HG03575 (cell line): ENCODE measurements around the gene CCN2.

Experiments
- ATAC-seq: cut with Tn5 transposase; IDR thresholded peaks from one replicate; pipeline ENCODE4 v1.9.1; 2021; ENCODE audit not compliant: unreplicated experiment, insufficient number of reproducible peaks, low FRiP score; ENCODE audit errors: extremely low read depth

The CCN2 gene

GRCh38 chr6:131948692-131949619 lies 2.2 kb downstream of the CCN2 start:
- no peak for ATAC-seq

- ATAC-seq, result no peak
Measured at GRCh38 chr6:131947986-131948661, 3.0 kb downstream of the CCN2 start.

GRCh38 chr6:131946992-131947955 lies 3.9 kb downstream of the CCN2 start:
- ATAC-seq, result no peak

GRCh38 chr6:131946404-131946991 lies 4.7 kb downstream of the CCN2 start:
- ATAC-seq, result no peak

GRCh38 chr6:131945971-131946370 lies 5.2 kb downstream of the CCN2 start:
- no peak for ATAC-seq

GRCh38 chr6:131937703-131938631 lies 13.2 kb downstream of the CCN2 start:
- no peak for ATAC-seq

- no peak for ATAC-seq
Measured at GRCh38 chr6:131937226-131937625, 13.9 kb downstream of the CCN2 start.

- no peak for ATAC-seq
Measured at GRCh38 chr6:131936156-131936555, 15.0 kb downstream of the CCN2 start.

GRCh38 chr6:131931063-131931750 lies 20.0 kb downstream of the CCN2 start:
- ATAC-seq, result no peak

GRCh38 chr6:131929976-131930375 lies 21.2 kb downstream of the CCN2 start:
- ATAC-seq, result no peak

GRCh38 chr6:131929264-131929663 lies 21.9 kb downstream of the CCN2 start:
- no peak for ATAC-seq

GRCh38 chr6:131924881-131925474 lies 26.2 kb downstream of the CCN2 start:
- ATAC-seq, result no peak

GRCh38 chr6:131923356-131923755 lies 27.8 kb downstream of the CCN2 start:
- no peak for ATAC-seq

- ATAC-seq, result no peak
Measured at GRCh38 chr6:131920656-131921055, 30.5 kb downstream of the CCN2 start.

- no peak for ATAC-seq
Measured at GRCh38 chr6:131918650-131919355, 32.4 kb downstream of the CCN2 start.
